Stimulated activated CD8-positive, alpha-beta memory T cell treated with anti-CD3 and anti-CD28 coated beads, Interleukin-15, amount 100 ng/mL, for 24 hours (primary cell): Measurements from ENCODE around the gene KDELR3.

Experiments used
- DNase-seq: peaks from one replicate; pipeline ENCODE4 v3.0.0-alpha.2; 2020; ENCODE audit warnings: low read depth

Gene KDELR3

DNA sequence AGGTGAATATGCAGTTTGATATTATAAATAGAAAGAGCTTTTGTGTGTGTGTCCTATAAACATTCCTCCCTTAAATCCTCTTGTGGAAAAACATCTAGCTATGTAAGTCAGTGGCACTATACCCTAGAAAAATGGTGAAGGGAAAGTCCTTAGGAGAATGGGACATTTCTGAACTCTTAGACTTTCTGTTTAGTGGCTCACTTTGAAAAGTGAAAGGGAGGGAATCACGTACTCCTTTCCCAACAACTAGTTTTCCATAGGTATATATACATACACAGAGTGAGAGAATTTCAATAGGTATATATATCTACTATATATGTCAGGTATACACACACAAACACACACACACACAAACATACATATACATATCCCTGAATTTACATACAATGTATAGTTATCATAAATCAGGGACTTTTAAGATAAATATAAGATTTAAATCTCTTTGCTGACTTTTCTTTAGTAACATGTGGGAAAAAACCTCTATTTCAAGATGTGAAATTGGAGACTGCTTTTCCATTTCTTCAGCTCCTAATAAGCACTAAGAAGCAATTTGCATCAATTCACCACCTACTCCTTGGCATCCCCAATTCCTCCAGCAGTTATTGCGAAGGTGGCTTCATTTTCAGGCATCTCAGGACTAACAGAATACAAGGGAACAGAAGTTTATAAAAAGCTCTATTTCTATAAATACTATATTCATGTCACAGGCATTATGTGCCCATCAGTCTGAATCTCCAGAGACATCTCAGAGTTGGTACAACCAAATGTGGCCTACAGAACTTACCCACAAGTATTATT lies 51.8 kb downstream of the KDELR3 start:
- DNase-seq = no peak

DNA sequence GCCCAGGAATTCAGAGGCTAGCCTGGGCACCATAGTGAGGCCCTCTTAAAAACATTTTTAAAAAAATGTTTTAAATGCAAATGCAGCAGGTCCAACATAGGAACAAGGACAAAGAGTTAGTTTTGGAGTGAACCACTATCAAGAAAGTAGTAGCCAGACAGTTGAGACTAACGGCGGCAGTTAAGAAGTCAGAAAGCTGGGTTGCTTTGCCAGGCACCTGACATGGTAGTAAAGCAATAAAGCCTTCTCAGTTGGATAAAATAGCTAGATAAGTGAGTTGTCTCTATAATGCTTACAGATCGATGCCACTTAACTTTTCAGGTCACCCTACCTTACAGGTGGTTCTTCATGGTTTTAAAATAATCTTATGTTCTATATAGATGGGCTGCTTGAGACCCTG lies 55.1 kb downstream of the KDELR3 start:
- no peak for DNase-seq

DNA sequence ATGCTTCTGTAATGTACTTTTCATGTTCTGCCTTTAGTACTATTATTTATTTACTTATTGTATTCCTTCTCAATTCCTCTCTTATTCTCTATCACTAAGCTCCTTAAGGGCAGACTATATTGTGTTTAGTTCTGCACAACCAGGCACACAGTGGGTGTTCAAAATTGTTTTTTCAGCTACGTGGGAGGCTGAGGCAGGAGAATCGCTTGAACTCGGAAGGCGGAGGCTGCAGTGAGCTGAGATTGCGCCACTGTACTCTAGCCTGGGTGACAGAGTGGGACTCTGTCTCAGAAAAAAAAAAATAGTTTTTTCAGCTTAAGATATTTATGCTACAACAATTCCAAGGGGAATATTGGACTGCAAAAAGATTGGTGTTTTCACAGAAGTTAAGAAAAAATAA lies 55.6 kb downstream of the KDELR3 start:
- no peak for DNase-seq

DNA sequence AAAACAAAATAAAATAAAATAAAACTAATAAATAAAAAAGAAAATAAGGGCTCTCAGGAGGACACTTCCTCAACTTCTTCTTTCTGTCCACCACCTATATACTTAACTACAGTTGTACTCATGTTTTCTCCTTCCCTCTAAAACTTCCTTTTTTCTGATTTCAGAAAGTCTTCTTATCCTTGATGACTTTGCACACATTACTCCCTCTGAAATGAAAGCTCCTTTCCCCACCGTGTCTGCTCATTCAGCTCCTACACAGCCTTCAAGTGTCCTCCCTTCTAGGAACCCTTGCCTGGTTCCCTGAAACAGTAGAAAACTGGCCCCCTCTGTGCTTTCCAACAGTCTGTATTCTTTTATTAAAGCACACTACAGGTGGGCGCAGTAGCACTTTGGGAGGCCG lies 56.5 kb downstream of the KDELR3 start:
- DNase-seq = no peak

DNA sequence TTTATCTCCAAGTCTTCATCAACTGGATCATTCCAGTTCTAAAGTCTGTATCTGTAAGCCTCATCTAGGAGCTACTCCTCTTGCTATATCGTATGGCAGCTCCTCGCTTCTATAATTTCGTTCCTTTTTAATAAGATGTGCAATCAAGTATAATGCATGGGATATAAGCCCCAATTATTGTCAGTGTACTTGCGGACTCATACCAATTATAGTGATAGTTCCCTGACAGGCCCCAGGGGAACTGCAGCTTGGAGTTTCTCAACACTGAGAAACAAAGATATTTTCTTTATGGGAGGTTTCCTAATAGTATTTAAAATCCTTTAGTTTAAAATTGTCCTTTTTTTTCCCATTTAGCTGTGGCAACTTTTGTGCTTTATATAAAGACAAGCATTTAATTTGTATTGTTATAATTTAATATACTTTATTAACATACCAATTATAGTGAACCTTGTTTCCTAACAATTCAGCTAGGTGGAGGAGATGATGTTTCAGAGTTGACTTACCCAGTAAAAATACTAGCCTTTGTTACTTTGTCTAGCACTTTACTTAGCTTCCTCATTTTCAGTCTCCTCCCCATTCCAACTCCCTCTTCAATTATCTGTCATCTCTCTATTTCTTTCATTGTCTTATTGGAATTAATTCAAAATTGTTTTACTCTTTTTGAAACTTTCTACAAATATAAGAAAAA lies 63.5 kb downstream of the KDELR3 start:
- no peak for DNase-seq
